Measurements from ENCODE around the gene NSMCE1. TPM values are rescaled to one million over a fixed set of nuclear protein-coding genes. Genes with fewer than 3 reads are reported as not detected.

Gene NSMCE1, protein sequence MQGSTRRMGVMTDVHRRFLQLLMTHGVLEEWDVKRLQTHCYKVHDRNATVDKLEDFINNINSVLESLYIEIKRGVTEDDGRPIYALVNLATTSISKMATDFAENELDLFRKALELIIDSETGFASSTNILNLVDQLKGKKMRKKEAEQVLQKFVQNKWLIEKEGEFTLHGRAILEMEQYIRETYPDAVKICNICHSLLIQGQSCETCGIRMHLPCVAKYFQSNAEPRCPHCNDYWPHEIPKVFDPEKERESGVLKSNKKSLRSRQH
- 10 to 100 TPM; 20.9 to 41.3 (median 30.6) TPM for total RNA-seq

DNA sequence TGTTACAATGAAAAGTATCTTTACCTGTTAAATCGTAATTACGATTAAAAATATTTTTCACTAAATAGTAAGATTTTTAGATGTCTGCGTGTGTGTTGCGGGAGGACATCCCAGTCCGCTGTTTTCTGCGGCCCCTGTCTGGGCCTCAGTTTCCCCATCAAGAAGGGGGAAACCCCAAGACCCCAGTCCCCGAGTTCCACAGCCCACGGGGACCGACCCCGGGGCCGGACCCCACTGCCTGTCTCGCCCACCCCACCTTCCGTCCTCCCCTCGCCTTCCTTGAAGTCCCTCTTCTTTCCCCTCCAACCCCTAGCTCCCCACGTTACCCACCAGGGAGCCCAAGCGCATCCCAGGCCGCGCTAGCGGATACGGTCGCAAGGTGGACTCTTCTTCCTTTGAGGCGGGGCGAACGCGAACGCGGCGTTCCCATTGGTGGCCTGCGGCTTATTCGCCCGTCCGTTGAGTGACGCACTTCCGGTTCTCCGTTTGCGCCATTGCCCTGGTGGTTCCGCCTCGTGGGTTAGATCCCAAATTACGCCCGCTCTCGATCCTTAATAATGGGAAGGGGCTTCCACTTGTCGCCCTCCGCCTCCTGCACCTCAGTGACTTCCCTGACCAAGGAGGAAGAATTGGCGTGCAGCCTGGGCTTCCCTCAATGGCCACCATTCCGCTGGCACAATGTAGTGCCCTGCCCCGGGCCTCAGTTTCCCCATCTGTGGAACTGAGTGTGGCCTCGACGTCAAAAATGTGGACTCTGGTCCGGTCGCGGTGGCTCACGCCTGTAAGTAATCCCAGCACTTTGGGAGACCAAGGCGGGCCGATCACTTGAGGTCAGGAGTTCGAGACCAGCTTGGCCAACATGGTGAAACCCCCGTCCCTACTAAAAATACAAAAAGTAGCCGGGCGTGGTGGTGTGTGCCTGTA, at the start of gene NSMCE1:
Gene NSMCE1, minus strand, starts transcription at position 397 of the 924 bp plus-strand sequence. CDS start 11,202 bp downstream, outside the sequence.
- H3K4me3 ChIP-seq = peak within 1 kb of the TSS; percentile 71 to 80 (median 74)
- TF ChIP-seq, protein P1, sequence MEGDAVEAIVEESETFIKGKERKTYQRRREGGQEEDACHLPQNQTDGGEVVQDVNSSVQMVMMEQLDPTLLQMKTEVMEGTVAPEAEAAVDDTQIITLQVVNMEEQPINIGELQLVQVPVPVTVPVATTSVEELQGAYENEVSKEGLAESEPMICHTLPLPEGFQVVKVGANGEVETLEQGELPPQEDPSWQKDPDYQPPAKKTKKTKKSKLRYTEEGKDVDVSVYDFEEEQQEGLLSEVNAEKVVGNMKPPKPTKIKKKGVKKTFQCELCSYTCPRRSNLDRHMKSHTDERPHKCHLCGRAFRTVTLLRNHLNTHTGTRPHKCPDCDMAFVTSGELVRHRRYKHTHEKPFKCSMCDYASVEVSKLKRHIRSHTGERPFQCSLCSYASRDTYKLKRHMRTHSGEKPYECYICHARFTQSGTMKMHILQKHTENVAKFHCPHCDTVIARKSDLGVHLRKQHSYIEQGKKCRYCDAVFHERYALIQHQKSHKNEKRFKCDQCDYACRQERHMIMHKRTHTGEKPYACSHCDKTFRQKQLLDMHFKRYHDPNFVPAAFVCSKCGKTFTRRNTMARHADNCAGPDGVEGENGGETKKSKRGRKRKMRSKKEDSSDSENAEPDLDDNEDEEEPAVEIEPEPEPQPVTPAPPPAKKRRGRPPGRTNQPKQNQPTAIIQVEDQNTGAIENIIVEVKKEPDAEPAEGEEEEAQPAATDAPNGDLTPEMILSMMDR (IDR thresholded peaks at IDR 0.05) = peak in 4 of 6 experiments; percentile 12 to 49 (median 40)
- TF ChIP-seq POLR2A (IDR thresholded peaks at IDR 0.05) = peak; percentile 30 to 66
- H3K27ac ChIP-seq = peak within 1 kb of the TSS; percentile 81 to 89 (median 84)
- no peaks in the 10 kb centered on the region for H3K27me3 ChIP-seq
- no peaks in the 10 kb centered on the region for H3K36me3 ChIP-seq
- peak; percentile 99 to 100 (median 99) for DNase-seq
- no peaks in the 10 kb centered on the region for H3K9me3 ChIP-seq
- peaks cover 0 to 19% (median 2%) of the 10 kb centered on the region in 4 donors for H3K4me1 ChIP-seq

DNA sequence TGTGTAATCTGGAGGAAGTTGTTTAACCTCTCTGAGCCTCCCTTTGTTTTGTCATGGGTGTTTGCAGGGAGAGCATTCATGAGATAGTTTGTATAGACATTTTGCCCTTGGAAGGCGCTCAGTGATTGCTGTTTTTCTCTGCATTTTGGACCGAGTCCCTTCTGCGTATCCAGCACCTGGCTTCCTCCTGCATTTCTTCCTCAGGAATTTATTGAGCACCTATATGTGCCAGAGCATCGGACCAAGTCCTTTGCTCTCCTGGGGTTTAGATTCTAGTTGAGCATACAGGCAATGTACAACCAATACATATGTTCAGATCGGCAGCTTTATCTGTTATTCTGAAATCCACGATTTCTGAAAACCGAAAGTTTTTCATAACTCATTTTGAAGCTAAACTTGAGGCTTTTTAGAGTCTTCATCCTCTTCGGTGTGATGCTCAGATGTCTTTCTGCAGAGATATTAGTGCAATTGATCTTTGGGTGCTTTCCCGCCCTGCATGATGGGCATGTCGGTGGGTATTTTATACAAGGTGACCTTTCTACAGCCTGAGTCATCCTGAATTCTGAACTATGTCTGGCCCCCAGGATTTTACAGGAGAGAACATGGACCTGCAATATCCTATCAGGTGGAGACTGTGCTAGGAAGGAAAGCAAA, 49.3 kb upstream of the NSMCE1 start:
- TF ChIP-seq, protein P1 (IDR thresholded peaks at IDR 0.05) = no peak
- TF ChIP-seq POLR2A (IDR thresholded peaks at IDR 0.05) = no peak
- H3K4me3 ChIP-seq = peak overlapping the region in 3 of 4 donors; percentile 8 to 24 (median 23)
- H3K4me1 ChIP-seq = peaks cover 0 to 77% (median 9%) of the 10 kb centered on the region in 4 donors
- H3K9me3 ChIP-seq = no peaks in the 10 kb centered on the region
- H3K36me3 ChIP-seq = no peaks in the 10 kb centered on the region
- DNase-seq = no peak
- H3K27me3 ChIP-seq = no peaks in the 10 kb centered on the region
- H3K27ac ChIP-seq = peak overlapping the region; percentile 17 to 97 (median 82)

DNA sequence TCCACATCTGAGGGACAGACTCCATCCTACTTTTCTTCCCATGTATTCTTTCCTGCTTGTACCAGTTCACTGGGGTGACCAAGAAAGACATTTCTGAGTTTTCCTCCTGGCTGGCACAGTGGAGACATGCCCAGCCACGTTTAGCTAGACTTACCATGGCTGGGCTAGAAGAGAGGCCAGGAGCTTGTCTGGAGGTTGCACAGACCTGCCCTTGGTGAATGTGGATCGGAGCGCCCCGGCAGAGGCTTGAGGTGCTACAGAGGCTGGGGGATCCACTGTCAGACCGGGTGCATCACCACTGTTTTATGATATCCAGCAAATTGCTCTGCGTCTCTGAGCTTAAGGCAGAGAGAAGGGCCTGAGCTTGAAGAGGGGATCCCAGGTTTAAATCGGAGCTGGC, 48.7 kb upstream of the NSMCE1 start:
- H3K9me3 ChIP-seq = no peaks in the 10 kb centered on the region
- peak in 1 of 3 donors; percentile 43 for DNase-seq
- no peak overlapping the region for H3K4me3 ChIP-seq
- H3K27ac ChIP-seq = peak overlapping the region; percentile 17 to 97 (median 82)
- no peak for TF ChIP-seq POLR2A (IDR thresholded peaks at IDR 0.05)
- TF ChIP-seq, protein P1 (IDR thresholded peaks at IDR 0.05) = no peak
- peaks cover 0 to 71% (median 9%) of the 10 kb centered on the region in 4 donors for H3K4me1 ChIP-seq
- H3K36me3 ChIP-seq = no peaks in the 10 kb centered on the region
- H3K27me3 ChIP-seq = no peaks in the 10 kb centered on the region

DNA sequence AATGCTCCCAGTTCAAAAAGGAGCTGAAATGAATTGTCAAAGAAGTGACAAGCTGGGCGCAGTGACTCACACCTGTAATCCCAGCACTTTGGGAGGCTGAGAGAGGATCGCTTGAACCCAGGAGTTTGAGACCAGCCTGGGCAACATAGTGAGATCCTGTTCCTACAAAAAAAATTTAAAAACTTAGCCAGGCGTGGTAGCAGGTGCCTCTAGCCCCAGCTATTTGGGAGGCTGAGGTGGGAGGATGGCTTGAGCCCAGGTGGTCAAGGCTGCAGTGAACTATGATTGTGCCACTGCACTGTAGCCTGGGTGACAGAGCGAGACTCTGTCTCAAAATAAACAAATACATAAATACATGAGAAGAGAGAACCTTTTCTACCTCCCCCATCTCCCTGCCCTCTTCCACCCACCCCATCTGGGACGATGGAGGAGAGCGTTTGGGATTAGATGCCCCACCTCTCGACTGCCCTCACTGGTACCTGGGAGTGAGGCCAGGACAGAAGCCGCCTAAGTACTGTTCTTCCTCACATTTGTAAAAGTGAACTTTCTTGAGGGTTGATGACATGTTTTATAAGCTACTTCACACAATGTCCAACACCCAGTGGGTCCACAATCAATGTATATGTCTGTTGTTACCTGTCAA, 47.6 kb upstream of the NSMCE1 start:
- TF ChIP-seq, protein P1 (IDR thresholded peaks at IDR 0.05) = no peak
- TF ChIP-seq POLR2A (IDR thresholded peaks at IDR 0.05) = no peak
- Histone ChIP-seq H3K9me3 (no peaks in the 10 kb centered on the region), H3K4me1 (peaks cover 0 to 60% (median 9%) of the 10 kb centered on the region in 4 donors), H3K4me3 (peak overlapping the region in 3 of 4 donors; percentile 90 to 99 (median 94)), H3K27me3 (no peaks in the 10 kb centered on the region), H3K36me3 (no peaks in the 10 kb centered on the region), H3K27ac (peak overlapping the region; percentile 82 to 97 (median 94))
- peak in 1 of 3 donors; percentile 40 for DNase-seq
